Type B pancreatic cell (in vitro differentiated cells): Measurements from ENCODE around the gene PYGO2. TPM values are rescaled to one million over a fixed set of nuclear protein-coding genes. Genes with fewer than 3 reads are reported as not detected.
"Not testable (repeated sequence)": the region's sequence is repeated elsewhere in the genome, so short reads cannot be mapped to it uniquely, and the experiment has no call there.

Experiments used
- DNase-seq: peaks from one replicate; pipeline ENCODE4 v3.0.0; 2021; ENCODE audit warnings: mixed read lengths; ENCODE audit not compliant: unreplicated experiment; ENCODE audit errors: extremely low spot score
- H3K27ac Mint-ChIP-seq: 2 replicates; pipeline ENCODE4 v1.8.0; 2021; ENCODE audit warnings: mild to moderate bottlenecking, mixed read lengths
- H3K27me3 Mint-ChIP-seq: 2 replicates; pipeline ENCODE4 v1.8.0; 2021; ENCODE audit warnings: mixed read lengths
- H3K36me3 Mint-ChIP-seq: 2 replicates; pipeline ENCODE4 v1.8.0; 2021; ENCODE audit warnings: mixed read lengths
- H3K4me1 Mint-ChIP-seq: one replicate; pipeline ENCODE4 v1.8.0; 2021; ENCODE audit warnings: mixed read lengths; ENCODE audit not compliant: unreplicated experiment
- H3K4me3 Mint-ChIP-seq: 2 replicates; pipeline ENCODE4 v1.8.0; 2021; ENCODE audit warnings: mild to moderate bottlenecking, mixed read lengths
- H3K9me3 Mint-ChIP-seq: 2 replicates; pipeline ENCODE4 v1.8.0; 2021; ENCODE audit warnings: mixed read lengths
- CTCF ChIP-seq: fragments of 200-600 bp; sonication (generic); conservative IDR thresholded peaks from 2 replicates; pipeline ENCODE4 v1.5.0; 2021; ENCODE audit warnings: antibody characterized with exemption, mild to moderate bottlenecking
- microRNA-seq: library from miRNA; unstranded; fragments of <30 nt; microRNA quantifications from one replicate; pipeline ENCODE4, GENCODE V29; 2020
- total RNA-seq: library from RNA; stranded (reverse); gene quantifications from 2 replicates; pipeline ENCODE4 v1.2.1, GENCODE V29; 2021; ENCODE audit warnings: low replicate concordance

Gene PYGO2
- total RNA-seq, 1 donor from 2014 or later = 49.0 TPM

GRCh38 chr1:154908937-154909336 lies 52.6 kb downstream of the PYGO2 start:
- TF ChIP-seq CTCF = no peak
- H3K27me3 Mint-ChIP-seq = no peaks in the 10 kb centered on the region
- H3K4me1 Mint-ChIP-seq = no peaks in the 10 kb centered on the region
- peaks cover 5% of the 10 kb centered on the region for H3K9me3 Mint-ChIP-seq
- no peak for DNase-seq
- no peaks in the 10 kb centered on the region for H3K36me3 Mint-ChIP-seq
- H3K27ac Mint-ChIP-seq = no peak overlapping the region
- H3K4me3 Mint-ChIP-seq = no peak overlapping the region

- not testable (repeated sequence) for H3K4me1 Mint-ChIP-seq, H3K9me3 Mint-ChIP-seq, H3K4me3 Mint-ChIP-seq, H3K27ac Mint-ChIP-seq, H3K27me3 Mint-ChIP-seq, DNase-seq, H3K36me3 Mint-ChIP-seq
These were observed 53.5 kb downstream of the PYGO2 start for GRCh38 chr1:154908129-154908528.

Small RNA genes lying within 50 kb of the gene (microRNA-seq; reads per million reads assigned to microRNA genes)
- gene MIR4258 = not detected

Other genes with a start within 250 kb of the PYGO2 start
- gene KCNN3, start 91.5 kb downstream of the PYGO2 start, total RNA-seq = 0.45 and 3.8 TPM in 2 replicates
- 30.3 and 46.2 TPM in 2 replicates for gene PMVK, start 25.1 kb downstream of the PYGO2 start, total RNA-seq
- gene PBXIP1, start 5.7 kb downstream of the PYGO2 start, total RNA-seq = 57.3 and 65.8 TPM in 2 replicates
- 65.3 and 87.8 TPM in 2 replicates for gene SHC1, start 9.0 kb upstream of the PYGO2 start, total RNA-seq
- gene CKS1B, start 12.9 kb upstream of the PYGO2 start, total RNA-seq = 58.8 and 119 TPM in 2 replicates
- 51.4 and 59.0 TPM in 2 replicates for gene FLAD1, start 21.6 kb upstream of the PYGO2 start, total RNA-seq
- 0.52 and 1.1 TPM in 2 replicates for gene LENEP, start 31.8 kb upstream of the PYGO2 start, total RNA-seq
- gene ZBTB7B, start 41.0 kb upstream of the PYGO2 start, total RNA-seq = 38.1 and 75.9 TPM in 2 replicates
- 1.6 and 2.4 TPM in 2 replicates for gene DCST2, start 72.0 kb upstream of the PYGO2 start, total RNA-seq
- gene DCST1, start 72.0 kb upstream of the PYGO2 start, total RNA-seq = not detected in 2 replicates
- 61.9 and 69.0 TPM in 2 replicates for gene ADAM15, start 89.5 kb upstream of the PYGO2 start, total RNA-seq
- 21.2 and 22.1 TPM in 2 replicates for gene EFNA4, start 102.0 kb upstream of the PYGO2 start, total RNA-seq
- 3.4 and 4.7 TPM in 2 replicates for gene EFNA3, start 117.1 kb upstream of the PYGO2 start, total RNA-seq
- 26.1 and 69.9 TPM in 2 replicates for gene EFNA1, start 166.1 kb upstream of the PYGO2 start, total RNA-seq
- gene SLC50A1, start 174.1 kb upstream of the PYGO2 start, total RNA-seq = 27.8 and 43.0 TPM in 2 replicates
- 73.9 and 75.3 TPM in 2 replicates for gene DPM3, start 178.7 kb upstream of the PYGO2 start, total RNA-seq
- 173 and 179 TPM in 2 replicates for gene KRTCAP2, start 211.5 kb upstream of the PYGO2 start, total RNA-seq
- 2.0 and 8.1 TPM in 2 replicates for gene TRIM46, start 212.1 kb upstream of the PYGO2 start, total RNA-seq
- gene THBS3, start 246.1 kb upstream of the PYGO2 start, total RNA-seq = 23.2 and 28.0 TPM in 2 replicates
- gene MTX1, start 246.9 kb upstream of the PYGO2 start, total RNA-seq = 34.0 and 44.2 TPM in 2 replicates